NCI-H1092 treated with DMSO at 0.1 percent for 48 hours (cell line): ENCODE measurements around the gene CCDC7.
A peak's percentile ranks its signal among the peaks of the same experiment; 100 is the strongest.
"Not testable (repeated sequence)": the region's sequence is repeated elsewhere in the genome, so short reads cannot be mapped to it uniquely, and the experiment has no call there.

Experiments used
- DNase-seq: peaks from one replicate; lab custom pipeline; 2025; lab: John Stamatoyannopoulos, UW

The CCDC7 gene

GRCh38 chr10:32445740-32446535 is at the start of gene CCDC7:
CCDC7 (plus strand) TSS chr10:32446140; CDS start chr10:32451643, 5,503 bp downstream.
- peak; percentile 79 for DNase-seq

GRCh38 chr10:32397163-32397562 is 48.8 kb upstream of the CCDC7 start:
- DNase-seq = not testable (repeated sequence)

- not testable (repeated sequence) for DNase-seq
Measured at GRCh38 chr10:32399720-32400119, 46.2 kb upstream of the CCDC7 start.

- DNase-seq = no peak
Measured at GRCh38 chr10:32400961-32401360, 45.0 kb upstream of the CCDC7 start.

GRCh38 chr10:32402499-32402898 is 43.4 kb upstream of the CCDC7 start:
- no peak for DNase-seq

GRCh38 chr10:32403091-32403490 is 42.8 kb upstream of the CCDC7 start:
- DNase-seq = no peak

GRCh38 chr10:32408690-32409089 is 37.2 kb upstream of the CCDC7 start:
- DNase-seq = no peak

GRCh38 chr10:32409741-32410140 is 36.2 kb upstream of the CCDC7 start:
- no peak for DNase-seq

GRCh38 chr10:32410569-32410968 is 35.4 kb upstream of the CCDC7 start:
- no peak for DNase-seq

GRCh38 chr10:32411797-32412498 is 34.0 kb upstream of the CCDC7 start:
- no peak for DNase-seq

GRCh38 chr10:32412499-32412853 is 33.5 kb upstream of the CCDC7 start:
- DNase-seq = no peak

- no peak for DNase-seq
Measured at GRCh38 chr10:32413513-32413912, 32.4 kb upstream of the CCDC7 start.

GRCh38 chr10:32415361-32415760 is 30.6 kb upstream of the CCDC7 start:
- no peak for DNase-seq

GRCh38 chr10:32417911-32418547 is 27.9 kb upstream of the CCDC7 start:
- no peak for DNase-seq

GRCh38 chr10:32418572-32418971 is 27.4 kb upstream of the CCDC7 start:
- no peak for DNase-seq

- DNase-seq = no peak
Measured at GRCh38 chr10:32419615-32420014, 26.3 kb upstream of the CCDC7 start.

GRCh38 chr10:32426186-32426585 is 19.8 kb upstream of the CCDC7 start:
- DNase-seq = no peak

GRCh38 chr10:32433542-32433941 is 12.4 kb upstream of the CCDC7 start:
- DNase-seq = no peak

- no peak for DNase-seq
Measured at GRCh38 chr10:32436215-32436614, 9.7 kb upstream of the CCDC7 start.

GRCh38 chr10:32437334-32437733 is 8.6 kb upstream of the CCDC7 start:
- DNase-seq = no peak

GRCh38 chr10:32445036-32445435 is 904 bp upstream of the CCDC7 start:
- DNase-seq = no peak

GRCh38 chr10:32446536-32447406 is 831 bp downstream of the CCDC7 start:
- peak; percentile 11 for DNase-seq
